GM23338 (cell line): ENCODE measurements around the gene SLFN13. TPM values are rescaled to one million over a fixed set of nuclear protein-coding genes. Genes with fewer than 3 reads are reported as not detected.

Experiments used
- ATAC-seq: fragments of 200-7000 bp; cut with Tn5 transposase; 3 replicates; pipeline ENCODE4 v1.9.1; 2020
- DNase-seq: peaks from one replicate; pipeline ENCODE4 v3.0.0-alpha.2; 2015; ENCODE audit warnings: low spot score
- H2AFZ ChIP-seq: fragments of 200-600 bp; sonication (generic); 2 replicates; pipeline ENCODE4 v1.8.0; 2016; ENCODE audit warnings: antibody characterized with exemption, mild to moderate bottlenecking, moderate library complexity
- H3F3A ChIP-seq: fragments of 200-600 bp; sonication (generic); replicated peaks from 2 replicates; pipeline ENCODE4 v1.8.0; 2017; ENCODE audit warnings: antibody characterized with exemption, mixed run types, low read depth
- H3K27ac ChIP-seq: fragments of 200-600 bp; sonication (generic); 2 replicates; pipeline ENCODE4 v1.6.1; 2016; ENCODE audit warnings: low read depth
- H3K27me3 ChIP-seq: fragments of 200-600 bp; sonication (generic); 2 replicates; pipeline ENCODE4 v1.8.0; 2016; ENCODE audit warnings: mild to moderate bottlenecking, mixed run types, moderate library complexity; ENCODE audit not compliant: insufficient read depth
- H3K36me3 ChIP-seq: fragments of 200-600 bp; sonication (generic); 2 replicates; pipeline ENCODE4 v1.8.0; 2016; ENCODE audit warnings: mild to moderate bottlenecking; ENCODE audit not compliant: insufficient read depth
- H3K4me1 ChIP-seq: fragments of 200-600 bp; sonication (generic); 2 replicates; pipeline ENCODE4 v1.8.0; 2016; ENCODE audit warnings: mild to moderate bottlenecking, moderate library complexity; ENCODE audit not compliant: insufficient read depth
- H3K4me2 ChIP-seq: fragments of 200-600 bp; sonication (generic); 2 replicates; pipeline ENCODE4 v1.7.1; 2017; ENCODE audit warnings: mixed run types
- H3K4me3 ChIP-seq: fragments of 200-600 bp; sonication (generic); 2 replicates; pipeline ENCODE4 v1.6.1; 2016; ENCODE audit warnings: mixed run types
- H3K79me2 ChIP-seq: fragments of 200-600 bp; sonication (generic); replicated peaks from 2 replicates; pipeline ENCODE4 v1.8.0; 2017; ENCODE audit warnings: mild to moderate bottlenecking; ENCODE audit not compliant: insufficient read depth
- H3K9me2 ChIP-seq: fragments of 200-600 bp; sonication (generic); 2 replicates; pipeline ENCODE4 v1.8.0; 2017; ENCODE audit not compliant: insufficient read depth
- H4K20me1 ChIP-seq: fragments of 200-600 bp; sonication (generic); replicated peaks from 2 replicates; pipeline ENCODE4 v1.8.0; 2017; ENCODE audit warnings: mild to moderate bottlenecking; ENCODE audit not compliant: insufficient read depth
- H3K27ac Mint-ChIP-seq: 2 replicates; pipeline ENCODE4 v1.8.0; 2020; ENCODE audit warnings: inconsistent platforms, mild to moderate bottlenecking, moderate library complexity, mixed read lengths
- H3K27me3 Mint-ChIP-seq: 3 replicates; pipeline ENCODE4 v1.8.0; 2022; ENCODE audit warnings: low read depth, mild to moderate bottlenecking, moderate library complexity, mixed read lengths, inconsistent platforms; ENCODE audit not compliant: insufficient read depth, poor library complexity
- H3K36me3 Mint-ChIP-seq: 3 replicates; pipeline ENCODE4 v1.8.0; 2021; ENCODE audit warnings: low read depth, mild to moderate bottlenecking, inconsistent platforms, moderate library complexity, mixed read lengths
- H3K4me1 Mint-ChIP-seq: 3 replicates; pipeline ENCODE4 v1.8.0; 2020; ENCODE audit warnings: mild to moderate bottlenecking, inconsistent platforms, mixed read lengths
- H3K4me3 Mint-ChIP-seq: 3 replicates; pipeline ENCODE4 v1.8.0; 2021; ENCODE audit warnings: moderate library complexity, mild to moderate bottlenecking, inconsistent platforms, mixed read lengths
- H3K9me3 Mint-ChIP-seq: 3 replicates; pipeline ENCODE4 v1.8.0; 2020; ENCODE audit warnings: moderate library complexity, mild to moderate bottlenecking, inconsistent platforms, mixed read lengths
- CREB1 ChIP-seq: fragments of 250-450 bp; sonication (Bioruptor Pico); IDR thresholded peaks from 2 replicates; pipeline ENCODE4 v1.5.0; 2020; ENCODE audit warnings: low read depth, mild to moderate bottlenecking, moderate library complexity
- ETS1 ChIP-seq: IDR thresholded peaks from 2 replicates; pipeline ENCODE4 v1.6.1; 2016; ENCODE audit warnings: antibody characterized with exemption
- EZH2 ChIP-seq: fragments of 200-600 bp; sonication (generic); IDR thresholded peaks from one replicate; pipeline ENCODE4 v1.8.0; 2017; ENCODE audit warnings: antibody characterized with exemption, mild to moderate bottlenecking, low read depth; ENCODE audit not compliant: unreplicated experiment
- EZH2phosphoT487 ChIP-seq: fragments of 200-600 bp; sonication (generic); IDR thresholded peaks from one replicate; pipeline ENCODE4 v1.8.1; 2018; ENCODE audit warnings: antibody characterized with exemption; ENCODE audit not compliant: unreplicated experiment
- JUNB ChIP-seq: IDR thresholded peaks from one replicate; pipeline ENCODE4 v1.6.1; 2016; ENCODE audit warnings: antibody characterized with exemption; ENCODE audit not compliant: unreplicated experiment
- NANOG ChIP-seq: IDR thresholded peaks from 2 replicates; pipeline ENCODE4 v1.6.1; 2016; ENCODE audit warnings: antibody characterized with exemption, borderline replicate concordance
- POLR2AphosphoS5 ChIP-seq: IDR thresholded peaks from 2 replicates; pipeline ENCODE4 v1.6.1; 2016; ENCODE audit warnings: antibody characterized with exemption, low read depth
- REST ChIP-seq: IDR thresholded peaks from one replicate; pipeline ENCODE4 v1.6.1; 2018; ENCODE audit warnings: antibody characterized with exemption; ENCODE audit not compliant: unreplicated experiment
- STAT1 ChIP-seq: IDR thresholded peaks from one replicate; pipeline ENCODE4 v1.6.1; 2016; ENCODE audit warnings: antibody characterized with exemption; ENCODE audit not compliant: unreplicated experiment
- ZNF114 ChIP-seq: fragments of 250-450 bp; sonication (Bioruptor Pico); IDR thresholded peaks from 2 replicates; pipeline ENCODE4 v1.5.0; 2020; ENCODE audit warnings: mild to moderate bottlenecking, moderate library complexity
- ZNF331 ChIP-seq: fragments of 250-450 bp; sonication (Bioruptor Pico); IDR thresholded peaks from 2 replicates; pipeline ENCODE4 v1.5.0; 2020; ENCODE audit warnings: low read depth, mild to moderate bottlenecking, moderate library complexity
- polyA plus RNA-seq: library from polyadenylated mRNA; unstranded; fragments of >200 nt; fragmentation: Nextera tagmentation; extraction: Ambion mirVana; gene quantifications from 2 replicates; pipeline ENCODE4 v1.2.1, GENCODE V29; 2016
- total RNA-seq: library from RNA; depleted of rRNA; stranded (reverse); fragments of >200 nt; shearing (Covaris generic); gene quantifications from 2 replicates; pipeline ENCODE4 v1.2.3, GENCODE V29; 2014
- TF ChIP-seq, protein P1 (sequence below), 2 experiments: fragments of 200-600 bp in 1 of 2; sonication (generic) in 1 of 2; conservative IDR thresholded peaks; 2 replicates each; pipeline versions ENCODE4 v1.5.1 to v1.6.1; 2016 to 2017; ENCODE audit warnings: antibody characterized with exemption in 2 of 2, low read depth in 2 of 2, mild to moderate bottlenecking in 2 of 2, moderate library complexity in 1 of 2

SLFN13 gene
- total and polyA plus RNA-seq, 2 experiments from 2014 or later = 1.0 to 3.1 TPM

DNA sequence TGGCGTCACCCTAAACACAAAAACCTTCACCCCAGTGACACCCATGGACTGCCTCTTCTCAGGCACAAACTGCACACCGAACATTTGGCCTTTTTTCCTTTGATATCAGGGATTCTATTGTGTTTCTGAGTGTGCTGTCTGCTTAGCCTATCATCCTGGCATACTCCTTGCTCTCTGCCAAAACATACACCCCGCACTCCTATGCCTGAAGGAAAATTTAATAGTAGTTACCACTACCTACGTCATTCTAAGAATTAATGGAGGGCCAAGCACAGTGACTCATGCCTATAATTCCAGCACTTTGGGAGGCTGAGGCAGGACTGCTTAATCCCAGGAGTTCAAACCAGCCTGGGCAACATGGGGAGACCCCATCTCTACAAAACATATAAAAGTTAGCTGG, 19.9 kb upstream of the SLFN13 start (continued):
- TF ChIP-seq STAT1 (no peak), EZH2phosphoT487 (no peak), POLR2AphosphoS5 (no peak), ZNF114 (CRISPR knock-in tag) (no peak), ZNF331 (CRISPR knock-in tag) (no peak), JUNB (no peak), REST (no peak), EZH2 (no peak), CREB1 (no peak)
- TF ChIP-seq, protein P1, sequence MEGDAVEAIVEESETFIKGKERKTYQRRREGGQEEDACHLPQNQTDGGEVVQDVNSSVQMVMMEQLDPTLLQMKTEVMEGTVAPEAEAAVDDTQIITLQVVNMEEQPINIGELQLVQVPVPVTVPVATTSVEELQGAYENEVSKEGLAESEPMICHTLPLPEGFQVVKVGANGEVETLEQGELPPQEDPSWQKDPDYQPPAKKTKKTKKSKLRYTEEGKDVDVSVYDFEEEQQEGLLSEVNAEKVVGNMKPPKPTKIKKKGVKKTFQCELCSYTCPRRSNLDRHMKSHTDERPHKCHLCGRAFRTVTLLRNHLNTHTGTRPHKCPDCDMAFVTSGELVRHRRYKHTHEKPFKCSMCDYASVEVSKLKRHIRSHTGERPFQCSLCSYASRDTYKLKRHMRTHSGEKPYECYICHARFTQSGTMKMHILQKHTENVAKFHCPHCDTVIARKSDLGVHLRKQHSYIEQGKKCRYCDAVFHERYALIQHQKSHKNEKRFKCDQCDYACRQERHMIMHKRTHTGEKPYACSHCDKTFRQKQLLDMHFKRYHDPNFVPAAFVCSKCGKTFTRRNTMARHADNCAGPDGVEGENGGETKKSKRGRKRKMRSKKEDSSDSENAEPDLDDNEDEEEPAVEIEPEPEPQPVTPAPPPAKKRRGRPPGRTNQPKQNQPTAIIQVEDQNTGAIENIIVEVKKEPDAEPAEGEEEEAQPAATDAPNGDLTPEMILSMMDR (conservative IDR thresholded peaks at IDR 0.05; ENCODE audit: low read depth in 2 of 2) = no peak

DNA sequence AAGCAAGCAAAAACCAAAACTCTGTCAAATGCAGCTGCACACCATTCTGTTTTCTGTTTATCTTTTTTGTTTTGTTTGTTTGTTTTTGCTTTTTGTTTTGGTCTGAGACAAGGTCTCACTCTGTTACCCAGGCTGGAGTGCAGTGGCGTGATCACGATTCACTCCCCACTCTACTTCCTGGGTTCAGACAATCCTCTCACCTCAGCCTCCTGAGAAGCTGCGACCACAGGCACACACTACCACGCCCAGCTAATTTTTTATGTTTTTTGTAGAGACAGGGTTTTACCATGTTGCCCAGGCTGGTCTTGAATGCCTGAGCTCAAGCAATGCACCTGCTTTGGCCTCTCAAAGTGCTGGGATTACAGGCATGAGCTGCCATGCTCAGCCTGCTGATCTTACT, 19.3 kb upstream of the SLFN13 start:
- Histone ChIP-seq H3K36me3 (no peaks in the 10 kb centered on the region), H3K4me1 (no peaks in the 10 kb centered on the region), H3K9me2 (no peaks in the 10 kb centered on the region), H3K4me3 (no peak overlapping the region), H3K27me3 (peaks cover 82% of the 10 kb centered on the region), H4K20me1 (no peaks in the 10 kb centered on the region), H2AFZ (no peak overlapping the region), H3K79me2 (no peaks in the 10 kb centered on the region), H3K27ac (no peak overlapping the region), H3F3A (no peaks in the 10 kb centered on the region), H3K4me2 (no peak overlapping the region)
- Mint-ChIP-seq H3K4me3 (no peak overlapping the region), H3K27me3 (peaks cover 10% of the 10 kb centered on the region), H3K9me3 (no peaks in the 10 kb centered on the region), H3K4me1 (no peaks in the 10 kb centered on the region; the same call in 2 of the 3 replicates), H3K36me3 (no peaks in the 10 kb centered on the region), H3K27ac (no peak overlapping the region)
- DNase-seq (no peak), ATAC-seq (no peak)
- TF ChIP-seq POLR2AphosphoS5 = no peak
- no peak for TF ChIP-seq ETS1
- no peak for TF ChIP-seq CREB1
- TF ChIP-seq STAT1 = no peak
- no peak for TF ChIP-seq EZH2
- TF ChIP-seq JUNB = no peak
- TF ChIP-seq REST = no peak
- no peak for TF ChIP-seq NANOG
- TF ChIP-seq ZNF114 (CRISPR knock-in tag) = no peak
- TF ChIP-seq, protein P1 (conservative IDR thresholded peaks at IDR 0.05; ENCODE audit: low read depth in 2 of 2) = no peak
- no peak for TF ChIP-seq EZH2phosphoT487
- TF ChIP-seq ZNF331 (CRISPR knock-in tag) = no peak
